Activated CD4-positive, alpha-beta T cell treated with anti-CD3 and anti-CD28 coated beads, Interleukin-2, amount 10 ng/mL, durations not matched to agents 7 days and 5 days (primary cell): ENCODE measurements around the gene CHST9. TPM values are rescaled to one million over a fixed set of nuclear protein-coding genes. Genes with fewer than 3 reads are reported as not detected.

ENCODE experiments used
- CTCF ChIA-PET: fragments of 350-600 bp; sonication (Branson Sonifier 250); formaldehyde crosslinking; loops from one replicate; lab custom pipeline; 2021; ENCODE audit warnings: antibody characterized with exemption; lab: Charles Lee
- POLR2A ChIA-PET: fragments of 350-600 bp; sonication (Branson Sonifier 250); formaldehyde crosslinking; loops from one replicate; lab custom pipeline; 2021; ENCODE audit warnings: antibody characterized with exemption; lab: Charles Lee
- DNase-seq: peaks from one replicate; pipeline ENCODE4 v3.0.0-alpha.2; 2020
- H3K27ac Mint-ChIP-seq: one replicate; pipeline ENCODE4 v1.8.0; 2021; ENCODE audit warnings: mild to moderate bottlenecking, moderate library complexity, mixed read lengths
- H3K27me3 Mint-ChIP-seq: one replicate; pipeline ENCODE4 v1.8.0; 2021; ENCODE audit warnings: mixed read lengths
- H3K36me3 Mint-ChIP-seq: one replicate; pipeline ENCODE4 v1.8.0; 2021; ENCODE audit warnings: low read depth, mixed read lengths
- H3K4me1 Mint-ChIP-seq: one replicate; pipeline ENCODE4 v1.8.0; 2021; ENCODE audit warnings: mixed read lengths
- H3K4me3 Mint-ChIP-seq: one replicate; pipeline ENCODE4 v1.8.0; 2021; ENCODE audit warnings: mild to moderate bottlenecking, moderate library complexity, mixed read lengths
- H3K9me3 Mint-ChIP-seq: one replicate; pipeline ENCODE4 v1.8.0; 2021; ENCODE audit warnings: mixed read lengths
- total RNA-seq, 2 experiments: library from RNA; stranded (reverse); gene quantifications; one replicate each; pipeline ENCODE4 v1.2.3, GENCODE V29; 2021

CHST9 gene
- total RNA-seq, 2 experiments from 2014 or later, result not detected

DNA sequence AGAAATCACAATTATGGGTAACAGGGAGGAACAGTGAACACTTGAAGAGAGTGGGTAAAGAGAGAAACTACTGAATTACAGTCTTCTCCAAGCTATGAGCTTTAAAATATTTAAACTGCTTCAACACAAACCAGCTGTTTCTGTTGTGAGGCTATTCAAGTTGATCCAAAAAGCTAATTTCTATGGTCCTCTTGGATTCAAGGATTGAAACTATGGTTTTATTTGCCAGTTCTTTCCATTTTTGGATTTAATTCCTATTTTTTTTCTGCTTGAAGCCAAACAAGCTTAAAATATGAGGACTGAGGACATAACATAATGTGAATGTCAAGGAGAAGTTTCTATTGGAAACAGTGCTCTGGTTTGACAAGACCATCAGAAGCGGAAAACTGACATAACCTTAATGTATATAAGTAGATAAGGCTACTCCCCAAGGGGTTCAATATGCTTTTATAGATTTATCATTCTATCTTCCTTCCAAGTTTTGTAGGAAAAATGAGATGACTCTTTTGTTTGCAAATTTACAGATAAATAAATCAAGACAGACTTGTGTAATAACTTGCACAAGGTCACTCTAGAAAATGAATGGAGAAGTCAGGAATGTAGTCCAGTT is 258.9 kb downstream of the CHST9 start:
- CTCF ChIA-PET, result no interaction called here

DNA sequence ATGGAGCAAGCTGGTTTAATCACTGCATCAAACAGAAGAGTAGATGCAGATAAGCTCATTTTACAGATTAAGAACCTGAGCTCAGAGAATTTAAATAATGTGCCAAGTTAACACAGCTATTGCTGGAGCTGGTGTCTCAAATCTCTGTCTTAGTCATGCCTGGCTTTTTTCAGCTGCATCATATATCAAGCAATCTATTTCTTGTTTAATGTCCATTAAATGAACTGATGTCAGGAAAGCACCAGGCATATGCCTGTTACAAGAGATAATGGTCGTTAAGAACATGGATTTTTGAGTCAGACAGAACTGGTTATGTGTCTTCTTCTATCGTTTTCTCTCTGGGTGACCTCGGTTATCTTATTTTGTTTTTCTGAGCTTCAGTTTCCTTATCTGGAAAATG is 259.8 kb downstream of the CHST9 start:
- Mint-ChIP-seq H3K4me3 (no peak overlapping the region), H3K36me3 (no peaks in the 10 kb centered on the region), H3K27me3 (peaks cover 2% of the 10 kb centered on the region), H3K9me3 (no peaks in the 10 kb centered on the region), H3K27ac (no peak overlapping the region), H3K4me1 (no peaks in the 10 kb centered on the region)
- POLR2A ChIA-PET, result no interaction called here
- CTCF ChIA-PET, result no interaction called here
- DNase-seq, result no peak

More for the DNA sequence above, 258.9 kb downstream of the CHST9 start:
- Mint-ChIP-seq H3K27ac (no peak overlapping the region), H3K4me1 (no peaks in the 10 kb centered on the region), H3K36me3 (no peaks in the 10 kb centered on the region), H3K27me3 (peaks cover 2% of the 10 kb centered on the region), H3K9me3 (no peaks in the 10 kb centered on the region), H3K4me3 (no peak overlapping the region)
- POLR2A ChIA-PET, result no interaction called here
- no peak for DNase-seq

DNA sequence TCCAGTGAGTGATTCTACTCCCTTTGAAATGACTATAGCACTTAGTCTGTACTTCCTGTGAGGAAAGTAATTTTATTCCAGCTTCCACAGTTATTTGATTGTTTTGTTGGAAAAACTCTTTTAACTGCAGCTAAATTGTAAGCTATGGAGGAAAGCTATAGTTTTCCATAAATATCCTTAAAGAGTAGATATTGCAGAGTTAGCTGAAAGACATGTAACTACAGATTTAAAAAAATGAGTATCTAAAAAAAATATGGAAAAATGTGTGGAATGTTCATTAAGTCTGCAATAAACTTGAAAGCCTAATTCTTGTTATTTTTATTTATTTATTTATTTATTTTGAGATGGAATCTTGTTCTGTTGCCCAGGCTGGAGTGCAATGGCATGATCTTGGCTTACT is 262.8 kb downstream of the CHST9 start:
- Mint-ChIP-seq H3K27me3 (peaks cover 2% of the 10 kb centered on the region), H3K9me3 (no peaks in the 10 kb centered on the region), H3K4me1 (no peaks in the 10 kb centered on the region), H3K4me3 (no peak overlapping the region), H3K36me3 (no peaks in the 10 kb centered on the region), H3K27ac (no peak overlapping the region)
- DNase-seq, result no peak
- CTCF ChIA-PET, result no interaction called here
- POLR2A ChIA-PET, result no interaction called here

DNA sequence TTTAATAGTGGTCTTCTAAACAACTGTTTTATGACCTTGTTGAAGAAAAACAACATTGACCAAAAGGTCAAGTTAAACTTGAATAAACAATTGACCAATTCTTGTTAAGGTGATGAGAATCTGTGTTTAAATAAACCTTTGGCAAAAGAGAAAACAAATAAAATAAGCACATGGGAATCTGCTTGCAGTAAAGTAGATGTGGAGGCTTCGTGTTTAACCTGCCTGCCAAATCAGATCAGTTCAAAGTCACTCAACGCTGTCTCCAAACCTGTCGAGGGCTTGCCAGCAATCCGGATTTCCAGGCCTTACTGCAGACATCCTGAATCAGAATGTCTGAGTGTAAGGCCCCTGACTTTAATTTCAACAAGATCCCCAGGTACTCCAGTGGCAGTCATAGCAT is 264.5 kb downstream of the CHST9 start:
- POLR2A ChIA-PET, result no interaction called here
- Mint-ChIP-seq H3K9me3 (no peaks in the 10 kb centered on the region), H3K27me3 (no peaks in the 10 kb centered on the region), H3K4me1 (no peaks in the 10 kb centered on the region), H3K4me3 (no peak overlapping the region), H3K36me3 (no peaks in the 10 kb centered on the region), H3K27ac (no peak overlapping the region)
- no peak for DNase-seq
- CTCF ChIA-PET, result no interaction called here

DNA sequence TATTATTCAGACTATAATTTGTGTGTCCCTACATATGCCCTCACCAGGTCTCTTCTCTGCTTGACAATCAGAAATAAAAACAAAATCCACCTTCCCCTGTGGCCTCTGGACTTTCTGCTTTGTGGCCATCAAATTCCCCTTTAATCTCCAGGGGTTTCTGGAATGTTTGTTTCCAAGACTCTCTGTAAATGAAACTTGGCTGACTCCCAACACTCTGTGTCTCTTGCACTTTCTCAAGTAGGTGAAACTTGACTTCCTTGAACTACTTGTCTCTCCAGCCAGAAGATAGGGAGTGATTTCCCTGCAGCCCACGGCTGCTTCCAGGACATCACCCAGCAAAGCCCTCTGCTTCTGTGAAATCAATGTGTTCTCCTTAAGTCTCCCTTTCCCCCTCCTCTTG is 265.5 kb downstream of the CHST9 start:
- ChIA-PET POLR2A (no interaction called here), CTCF (no interaction called here)
- Mint-ChIP-seq H3K27ac (no peak overlapping the region), H3K4me3 (no peak overlapping the region), H3K4me1 (no peaks in the 10 kb centered on the region), H3K9me3 (no peaks in the 10 kb centered on the region), H3K36me3 (no peaks in the 10 kb centered on the region), H3K27me3 (no peaks in the 10 kb centered on the region)
- no peak for DNase-seq

DNA sequence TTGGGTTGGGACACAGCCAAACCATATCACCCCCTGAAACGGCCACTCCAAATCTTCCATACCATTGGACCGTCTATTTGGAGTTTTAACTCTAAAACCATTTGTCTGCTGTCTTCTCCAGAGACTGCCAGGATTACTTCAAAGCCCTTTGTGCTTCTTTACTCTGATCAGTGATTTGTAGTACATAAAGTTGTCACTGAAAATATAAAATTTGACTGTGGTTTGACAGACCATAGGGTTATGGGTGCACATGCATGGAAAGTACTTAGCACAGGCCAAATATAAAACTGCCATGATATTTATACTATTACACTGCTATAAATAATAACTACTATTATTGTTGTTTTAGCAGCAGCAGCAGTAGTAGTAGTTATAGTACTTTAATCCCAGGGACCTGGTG is 265.9 kb downstream of the CHST9 start:
- DNase-seq, result no peak
- H3K9me3 Mint-ChIP-seq, result no peaks in the 10 kb centered on the region
- H3K27me3 Mint-ChIP-seq, result no peaks in the 10 kb centered on the region
- H3K36me3 Mint-ChIP-seq, result no peaks in the 10 kb centered on the region
- CTCF ChIA-PET, result no interaction called here
- no peaks in the 10 kb centered on the region for H3K4me1 Mint-ChIP-seq
- no peak overlapping the region for H3K4me3 Mint-ChIP-seq
- POLR2A ChIA-PET, result no interaction called here
- H3K27ac Mint-ChIP-seq, result no peak overlapping the region

DNA sequence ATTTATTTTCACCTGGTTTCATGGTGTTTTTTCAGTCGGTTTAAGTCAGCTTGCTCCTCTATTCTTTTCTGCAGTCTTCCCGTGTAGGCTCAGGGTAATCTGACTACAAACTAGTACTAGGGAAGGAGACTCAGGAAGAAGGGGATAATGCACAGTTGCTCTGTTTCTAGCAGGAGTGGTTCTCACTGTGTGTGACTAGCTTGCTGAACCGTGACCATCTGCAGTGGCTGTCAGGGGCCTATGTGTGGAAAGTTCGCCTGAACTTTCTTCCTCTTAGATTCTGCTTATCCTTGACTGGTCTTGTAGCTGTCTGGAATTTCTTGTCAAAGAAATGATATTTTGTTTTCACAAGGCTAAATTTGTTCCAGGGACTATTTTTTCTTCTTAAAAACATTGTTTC is 273.3 kb downstream of the CHST9 start:
- ChIA-PET CTCF (no interaction called here), POLR2A (no interaction called here)
- Mint-ChIP-seq H3K4me3 (no peak overlapping the region), H3K27ac (no peak overlapping the region), H3K36me3 (no peaks in the 10 kb centered on the region), H3K9me3 (peaks cover 1% of the 10 kb centered on the region), H3K4me1 (no peaks in the 10 kb centered on the region), H3K27me3 (no peaks in the 10 kb centered on the region)
- no peak for DNase-seq

DNA sequence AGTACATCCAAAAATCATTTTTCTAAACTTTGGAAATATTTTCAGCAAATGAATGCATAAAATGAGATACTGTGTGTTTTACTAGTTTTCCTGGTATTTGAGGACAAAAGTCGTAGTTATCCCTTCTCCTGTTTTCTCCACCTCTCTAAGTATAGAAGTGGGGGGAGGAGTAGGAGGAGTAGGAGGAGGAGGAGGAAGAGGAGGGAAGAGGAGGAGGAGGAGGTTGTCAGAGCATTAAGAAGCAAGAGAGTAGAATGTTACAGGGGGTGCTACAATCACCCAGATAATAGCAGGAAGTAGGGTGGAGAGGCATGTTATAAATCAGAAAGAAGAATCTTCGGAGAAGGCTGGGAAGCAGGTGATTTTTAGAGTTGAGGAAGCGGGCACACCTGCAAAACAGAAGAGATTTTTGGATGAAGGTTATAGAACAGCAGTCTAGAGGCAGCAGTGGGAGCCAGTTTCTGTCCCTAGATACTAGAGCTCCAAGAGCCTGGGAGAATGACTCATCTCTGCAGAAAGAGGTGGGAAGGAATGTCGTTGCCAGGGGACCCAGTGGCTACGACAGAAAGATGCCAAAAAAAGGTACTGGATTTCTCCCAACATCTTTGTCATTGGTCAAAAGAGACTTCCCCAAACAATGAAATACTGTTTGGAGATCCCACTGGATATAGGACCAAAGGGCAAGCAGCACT is 275.4 kb downstream of the CHST9 start:
- Mint-ChIP-seq H3K4me3 (no peak overlapping the region), H3K4me1 (no peaks in the 10 kb centered on the region), H3K27ac (no peak overlapping the region), H3K9me3 (peaks cover 2% of the 10 kb centered on the region), H3K36me3 (no peaks in the 10 kb centered on the region), H3K27me3 (no peaks in the 10 kb centered on the region)
- ChIA-PET POLR2A (no interaction called here), CTCF (no interaction called here)
- DNase-seq, result no peak

DNA sequence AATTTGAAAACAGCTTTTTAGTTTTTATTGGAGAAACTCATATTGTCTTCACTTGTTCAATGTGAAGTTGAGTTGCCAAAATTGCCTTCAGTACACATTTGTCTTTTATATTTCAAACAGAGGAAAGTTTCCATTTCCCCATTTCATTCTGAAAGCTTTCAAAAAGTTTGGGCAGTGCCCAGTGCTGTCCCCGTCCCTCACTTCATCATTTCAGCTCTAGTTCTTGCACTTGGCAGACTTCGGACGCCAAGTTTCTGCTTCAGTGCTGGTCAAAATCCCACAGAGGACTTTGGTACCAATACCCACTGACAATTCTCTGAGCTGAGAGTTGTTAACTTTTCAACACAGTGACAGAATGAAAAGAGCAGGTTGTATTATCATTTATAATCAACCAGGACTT is 276.2 kb downstream of the CHST9 start:
- no peaks in the 10 kb centered on the region for H3K36me3 Mint-ChIP-seq

DNA sequence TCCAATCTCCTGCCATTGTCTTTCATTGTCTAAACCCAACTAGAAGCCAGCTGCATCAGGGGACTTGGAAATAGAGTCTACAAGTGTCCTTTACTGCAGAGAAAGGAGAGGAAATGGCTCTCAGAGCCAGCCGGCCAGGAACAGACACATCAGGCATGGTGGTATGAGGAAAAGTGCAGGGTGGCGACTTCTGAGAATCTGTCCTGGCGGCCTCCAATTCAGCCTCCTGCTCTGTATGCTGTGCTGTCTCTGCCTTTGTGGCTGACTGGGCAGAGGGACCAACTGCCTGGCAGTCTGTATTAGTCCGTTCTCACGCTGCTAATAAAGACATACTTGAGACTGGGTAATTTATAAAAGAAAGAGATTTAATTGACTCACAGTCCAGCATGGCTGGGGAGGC is 282.8 kb downstream of the CHST9 start:
- Mint-ChIP-seq H3K27me3 (no peaks in the 10 kb centered on the region), H3K9me3 (peaks cover 5% of the 10 kb centered on the region), H3K4me1 (no peaks in the 10 kb centered on the region), H3K36me3 (no peaks in the 10 kb centered on the region), H3K27ac (no peak overlapping the region), H3K4me3 (no peak overlapping the region)
- CTCF ChIA-PET, result no interaction called here
- POLR2A ChIA-PET, result no interaction called here
- no peak for DNase-seq

More for the DNA sequence above, 276.2 kb downstream of the CHST9 start:
- Mint-ChIP-seq H3K27ac (no peak overlapping the region), H3K4me1 (no peaks in the 10 kb centered on the region), H3K27me3 (no peaks in the 10 kb centered on the region), H3K9me3 (peaks cover 2% of the 10 kb centered on the region), H3K4me3 (no peak overlapping the region)
- ChIA-PET CTCF (no interaction called here), POLR2A (no interaction called here)
- no peak for DNase-seq

DNA sequence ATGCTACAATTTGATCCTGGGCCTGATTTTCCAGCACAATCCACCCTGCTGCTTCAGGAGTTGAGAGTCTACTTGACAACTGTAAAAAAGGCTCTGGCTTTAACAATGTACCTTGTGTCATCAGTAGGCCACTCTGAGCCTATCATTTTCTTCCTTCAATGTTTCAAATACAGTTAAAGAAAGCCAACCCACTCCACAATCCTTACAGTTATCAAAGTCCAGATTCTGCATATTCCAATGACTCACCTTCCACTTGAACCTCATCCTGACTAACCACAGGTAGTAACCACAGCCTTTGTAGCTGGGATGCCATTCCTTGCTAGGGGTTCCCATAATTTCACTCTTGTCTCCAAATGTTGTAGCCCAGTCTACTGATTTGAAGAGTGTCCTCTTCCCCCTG is 284.1 kb downstream of the CHST9 start:
- CTCF ChIA-PET, result no interaction called here
- no peak for DNase-seq
- POLR2A ChIA-PET, result no interaction called here
- H3K36me3 Mint-ChIP-seq, result no peaks in the 10 kb centered on the region
- peaks cover 3% of the 10 kb centered on the region for H3K9me3 Mint-ChIP-seq
- no peak overlapping the region for H3K4me3 Mint-ChIP-seq
- H3K4me1 Mint-ChIP-seq, result no peaks in the 10 kb centered on the region
- H3K27me3 Mint-ChIP-seq, result no peaks in the 10 kb centered on the region
- H3K27ac Mint-ChIP-seq, result no peak overlapping the region

DNA sequence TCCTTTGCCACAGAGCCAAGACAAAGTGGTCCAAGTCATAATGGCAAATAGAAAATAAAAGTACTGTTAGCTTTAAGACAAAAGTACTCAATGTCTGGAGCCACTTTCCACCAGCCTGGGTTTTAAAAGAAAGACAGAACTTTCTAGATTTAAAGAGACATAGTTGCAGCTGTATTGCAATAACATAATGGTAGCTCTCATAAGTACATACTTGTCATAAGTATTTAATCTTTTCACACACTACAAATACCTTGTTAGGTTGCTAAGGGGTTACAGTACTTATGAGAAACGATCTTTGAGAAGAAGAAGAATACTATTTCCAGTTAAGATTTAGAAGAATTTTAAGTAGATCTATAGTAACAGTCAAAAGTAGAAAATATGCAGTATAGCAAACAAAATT is 290.7 kb downstream of the CHST9 start:
- Mint-ChIP-seq H3K36me3 (no peaks in the 10 kb centered on the region), H3K4me3 (no peak overlapping the region), H3K4me1 (no peaks in the 10 kb centered on the region), H3K27me3 (no peaks in the 10 kb centered on the region), H3K9me3 (no peaks in the 10 kb centered on the region), H3K27ac (no peak overlapping the region)
- DNase-seq, result no peak
- ChIA-PET CTCF (no interaction called here), POLR2A (no interaction called here)

DNA sequence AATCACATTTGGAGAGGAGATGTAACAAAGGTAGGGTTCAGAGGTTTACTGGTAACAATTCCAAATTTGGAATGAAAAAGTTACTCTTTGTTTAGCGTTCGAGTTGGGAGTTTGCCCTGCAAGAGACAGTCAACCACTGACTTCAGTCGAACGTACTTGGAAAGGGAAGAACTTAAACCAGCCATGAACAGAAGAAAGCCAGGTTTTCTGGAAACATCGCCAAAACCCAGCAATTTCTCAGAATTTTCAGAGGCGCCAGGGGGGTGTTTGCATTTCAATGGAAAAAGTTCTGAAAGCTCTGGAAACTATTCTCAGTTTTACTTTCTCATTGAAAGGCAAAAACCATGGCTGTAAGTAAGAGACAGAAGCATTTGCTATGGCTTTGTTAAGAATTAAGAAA is 291.1 kb downstream of the CHST9 start:
- Mint-ChIP-seq H3K4me1 (no peaks in the 10 kb centered on the region), H3K36me3 (no peaks in the 10 kb centered on the region), H3K27me3 (no peaks in the 10 kb centered on the region), H3K9me3 (no peaks in the 10 kb centered on the region), H3K27ac (no peak overlapping the region), H3K4me3 (no peak overlapping the region)
- ChIA-PET CTCF (no interaction called here), POLR2A (no interaction called here)
- no peak for DNase-seq

DNA sequence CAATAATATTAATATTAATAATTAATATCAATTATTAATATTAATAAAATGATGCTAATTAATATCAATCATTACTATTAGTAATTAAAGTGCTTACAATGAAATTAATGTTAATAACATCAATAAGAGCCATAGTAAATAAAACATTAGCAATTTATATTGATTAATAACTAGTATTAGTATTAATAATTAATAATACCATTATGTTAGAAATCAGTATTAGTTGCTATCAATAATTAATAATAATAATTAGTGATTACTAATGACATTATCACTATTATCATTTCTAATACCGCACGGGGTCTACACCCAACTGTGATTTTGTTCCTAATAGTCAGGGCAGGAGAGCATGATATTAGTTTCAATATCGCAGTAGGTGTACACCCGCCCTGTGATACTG is 296.8 kb downstream of the CHST9 start:
- Mint-ChIP-seq H3K36me3 (no peaks in the 10 kb centered on the region), H3K27me3 (no peaks in the 10 kb centered on the region), H3K9me3 (no peaks in the 10 kb centered on the region), H3K4me1 (no peaks in the 10 kb centered on the region), H3K27ac (no peak overlapping the region), H3K4me3 (no peak overlapping the region)
- POLR2A ChIA-PET, result no interaction called here
- no peak for DNase-seq
- CTCF ChIA-PET, result no interaction called here
